GM12891 (cell line): ENCODE measurements around the gene SLX4IP.

Source experiments
- PAX5 ChIP-seq: IDR thresholded peaks from 2 replicates; pipeline ENCODE4 v1.6.1; 2011; ENCODE audit warnings: low read length, moderate library complexity, mild to moderate bottlenecking; ENCODE audit not compliant: insufficient read depth, severe bottlenecking
- POLR2A ChIP-seq: IDR thresholded peaks from 2 replicates; pipeline ENCODE4 v1.6.1; 2011; ENCODE audit warnings: low read depth, low read length, control low read depth
- POLR2AphosphoS5 ChIP-seq: IDR thresholded peaks from 2 replicates; pipeline ENCODE4 v1.6.1; 2011; ENCODE audit warnings: low read depth, low read length, control low read depth
- POU2F2 ChIP-seq: IDR thresholded peaks from 2 replicates; pipeline ENCODE4 v1.6.1; 2011; ENCODE audit warnings: low read depth, mild to moderate bottlenecking, control low read depth, low read length, moderate library complexity
- SPI1 ChIP-seq: IDR thresholded peaks from 2 replicates; pipeline ENCODE4 v1.6.1; 2011; ENCODE audit warnings: low read depth, low read length, control low read depth
- TAF1 ChIP-seq: IDR thresholded peaks from 2 replicates; pipeline ENCODE4 v1.6.1; 2011; ENCODE audit warnings: low read depth, low read length, control low read depth

- TF ChIP-seq TAF1: no peak
- no peak for TF ChIP-seq POLR2A
- TF ChIP-seq POU2F2: no peak
- TF ChIP-seq SPI1: no peak
- TF ChIP-seq POLR2AphosphoS5: no peak
- TF ChIP-seq PAX5: no peak
These were observed 227.0 kb downstream of the SLX4IP start for GRCh38 chr20:10662151-10662550.
